ENCODE results near the gene ATXN7L1. TPM values are rescaled to one million over a fixed set of nuclear protein-coding genes. Genes with fewer than 3 reads are reported as not detected.

The ATXN7L1 gene
- total RNA-seq, 1 donor from 2014 or later, result 12.9 TPM

DNA sequence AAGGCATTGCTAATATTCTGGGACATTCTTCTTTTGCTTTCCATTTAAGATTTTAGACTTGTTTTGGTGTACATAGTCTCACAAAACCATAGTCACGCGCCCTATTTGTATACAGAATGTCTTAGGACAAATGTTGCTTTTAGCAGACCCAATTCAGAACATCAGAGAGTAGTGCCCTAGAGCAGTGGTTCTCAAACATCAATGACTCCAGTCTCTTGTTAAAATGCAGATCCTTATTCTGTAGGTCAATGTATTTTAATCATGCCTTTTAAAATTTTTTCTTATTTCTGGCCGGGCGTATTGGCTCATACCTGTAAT lies 167.7 kb downstream of the ATXN7L1 start:
- intact Hi-C loops (cut with DNase I), result no loop called here
- Histone ChIP-seq H3K4me3 (no peak overlapping the region), H3K27ac (no peak overlapping the region), H3K36me3 (no peaks in the 10 kb centered on the region), H3K4me1 (peaks cover 17% of the 10 kb centered on the region), H3K27me3 (no peaks in the 10 kb centered on the region), H3K9me3 (no peaks in the 10 kb centered on the region)
- TF ChIP-seq, protein P1, sequence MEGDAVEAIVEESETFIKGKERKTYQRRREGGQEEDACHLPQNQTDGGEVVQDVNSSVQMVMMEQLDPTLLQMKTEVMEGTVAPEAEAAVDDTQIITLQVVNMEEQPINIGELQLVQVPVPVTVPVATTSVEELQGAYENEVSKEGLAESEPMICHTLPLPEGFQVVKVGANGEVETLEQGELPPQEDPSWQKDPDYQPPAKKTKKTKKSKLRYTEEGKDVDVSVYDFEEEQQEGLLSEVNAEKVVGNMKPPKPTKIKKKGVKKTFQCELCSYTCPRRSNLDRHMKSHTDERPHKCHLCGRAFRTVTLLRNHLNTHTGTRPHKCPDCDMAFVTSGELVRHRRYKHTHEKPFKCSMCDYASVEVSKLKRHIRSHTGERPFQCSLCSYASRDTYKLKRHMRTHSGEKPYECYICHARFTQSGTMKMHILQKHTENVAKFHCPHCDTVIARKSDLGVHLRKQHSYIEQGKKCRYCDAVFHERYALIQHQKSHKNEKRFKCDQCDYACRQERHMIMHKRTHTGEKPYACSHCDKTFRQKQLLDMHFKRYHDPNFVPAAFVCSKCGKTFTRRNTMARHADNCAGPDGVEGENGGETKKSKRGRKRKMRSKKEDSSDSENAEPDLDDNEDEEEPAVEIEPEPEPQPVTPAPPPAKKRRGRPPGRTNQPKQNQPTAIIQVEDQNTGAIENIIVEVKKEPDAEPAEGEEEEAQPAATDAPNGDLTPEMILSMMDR (IDR thresholded peaks at IDR 0.05), result no peak
- no peak for DNase-seq
- ATAC-seq, result no peak

DNA sequence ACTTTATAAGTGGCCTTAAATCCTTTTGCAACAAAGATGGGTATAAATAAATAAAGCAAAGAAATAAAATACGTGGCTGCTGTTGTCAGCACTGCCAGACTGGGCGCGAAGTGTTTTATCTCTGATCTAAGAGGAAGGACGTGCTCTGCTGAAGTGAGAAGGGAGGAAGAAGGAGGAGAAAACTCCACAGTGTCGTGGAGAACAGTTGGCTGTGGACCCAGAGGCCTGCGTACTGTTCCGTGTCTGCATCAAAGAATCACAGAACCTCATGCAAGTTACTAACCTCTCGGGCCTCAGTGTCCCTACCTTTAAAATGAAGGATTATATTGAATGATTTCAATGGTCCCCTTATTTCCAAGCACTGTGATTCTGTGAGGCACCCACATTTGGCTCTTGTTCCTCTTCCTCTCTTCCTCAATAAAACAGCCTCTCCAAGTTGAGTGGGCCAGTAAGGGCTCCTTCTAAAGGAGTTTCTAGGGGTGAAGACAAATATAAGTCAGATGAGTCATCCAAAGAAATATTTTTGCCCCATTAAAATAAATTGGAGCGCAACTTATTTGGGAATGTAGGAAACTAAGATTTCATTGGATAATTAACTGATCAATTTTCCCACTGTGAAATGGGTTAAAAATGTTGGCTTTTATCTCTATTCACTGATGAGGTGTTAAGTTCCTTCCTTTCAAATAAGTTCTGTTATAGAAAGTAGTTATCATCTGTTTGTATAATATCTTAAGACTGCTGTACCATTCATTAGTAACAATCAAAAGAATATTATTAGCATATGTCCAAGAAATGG lies 168.2 kb downstream of the ATXN7L1 start:
- H3K27ac ChIP-seq, result no peak overlapping the region
- peak; percentile 56 for ATAC-seq
- DNase-seq, result no peak

DNA sequence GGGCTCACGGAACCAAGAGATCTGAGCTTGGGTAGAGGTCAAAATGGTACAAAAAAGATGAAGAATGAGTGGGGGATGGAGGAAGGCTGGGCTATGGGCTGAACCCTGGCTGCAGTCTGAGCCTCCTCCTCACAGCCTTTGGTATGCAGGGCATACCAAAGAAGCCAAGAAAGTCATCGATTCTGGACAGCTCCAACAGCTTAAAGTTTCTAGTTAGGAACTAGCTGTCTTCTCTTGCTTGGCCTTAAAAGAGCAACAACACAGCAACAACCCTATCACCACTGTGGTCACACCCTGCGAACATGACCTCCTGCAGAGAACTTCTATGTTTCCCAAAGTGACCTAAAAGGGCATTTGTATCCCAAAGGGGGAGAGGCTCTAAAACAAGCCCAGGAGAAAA lies 169.0 kb downstream of the ATXN7L1 start:
- no peaks in the 10 kb centered on the region for H3K36me3 ChIP-seq
- intact Hi-C loops (cut with DNase I), result no loop called here
- no peak overlapping the region for H3K27ac ChIP-seq
- no peak overlapping the region for H3K4me3 ChIP-seq
- H3K4me1 ChIP-seq, result peaks cover 17% of the 10 kb centered on the region
- ATAC-seq (no peak), DNase-seq (no peak)
- no peaks in the 10 kb centered on the region for H3K27me3 ChIP-seq
- TF ChIP-seq, protein P1 (IDR thresholded peaks at IDR 0.05), result no peak
- H3K9me3 ChIP-seq, result no peaks in the 10 kb centered on the region

More for the DNA sequence above, 168.2 kb downstream of the ATXN7L1 start:
- no peaks in the 10 kb centered on the region for H3K27me3 ChIP-seq
- intact Hi-C loops (cut with DNase I), result no loop called here
- no peak overlapping the region for H3K4me3 ChIP-seq
- no peaks in the 10 kb centered on the region for H3K36me3 ChIP-seq
- no peaks in the 10 kb centered on the region for H3K9me3 ChIP-seq
- H3K4me1 ChIP-seq, result peaks cover 17% of the 10 kb centered on the region
- TF ChIP-seq, protein P1 (IDR thresholded peaks at IDR 0.05), result no peak

DNA sequence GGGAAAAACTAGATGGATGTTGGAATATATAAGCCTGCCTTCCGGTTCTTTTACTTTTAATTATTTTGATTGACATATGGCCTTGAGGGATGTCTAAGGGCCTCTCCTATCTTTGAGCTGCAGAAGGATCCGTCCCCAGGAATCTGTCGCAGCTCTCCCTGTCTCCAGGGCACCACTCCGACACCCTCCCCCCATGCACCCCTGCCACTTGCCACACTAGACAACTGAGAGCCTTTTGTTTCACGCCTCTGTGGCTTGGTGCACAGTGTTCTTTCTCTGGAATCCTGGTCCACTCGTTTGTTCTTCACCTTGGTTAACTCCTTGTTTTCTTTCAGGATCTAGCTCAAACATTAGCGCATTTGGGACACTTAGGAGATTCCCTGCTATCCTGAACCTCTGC lies 171.0 kb downstream of the ATXN7L1 start:
- Histone ChIP-seq H3K36me3 (no peaks in the 10 kb centered on the region), H3K4me3 (no peak overlapping the region), H3K27ac (no peak overlapping the region), H3K9me3 (no peaks in the 10 kb centered on the region), H3K27me3 (no peaks in the 10 kb centered on the region), H3K4me1 (peaks cover 17% of the 10 kb centered on the region)
- intact Hi-C loops (cut with DNase I), result no loop called here
- TF ChIP-seq, protein P1 (IDR thresholded peaks at IDR 0.05), result no peak
- DNase-seq, result no peak
- no peak for ATAC-seq

DNA sequence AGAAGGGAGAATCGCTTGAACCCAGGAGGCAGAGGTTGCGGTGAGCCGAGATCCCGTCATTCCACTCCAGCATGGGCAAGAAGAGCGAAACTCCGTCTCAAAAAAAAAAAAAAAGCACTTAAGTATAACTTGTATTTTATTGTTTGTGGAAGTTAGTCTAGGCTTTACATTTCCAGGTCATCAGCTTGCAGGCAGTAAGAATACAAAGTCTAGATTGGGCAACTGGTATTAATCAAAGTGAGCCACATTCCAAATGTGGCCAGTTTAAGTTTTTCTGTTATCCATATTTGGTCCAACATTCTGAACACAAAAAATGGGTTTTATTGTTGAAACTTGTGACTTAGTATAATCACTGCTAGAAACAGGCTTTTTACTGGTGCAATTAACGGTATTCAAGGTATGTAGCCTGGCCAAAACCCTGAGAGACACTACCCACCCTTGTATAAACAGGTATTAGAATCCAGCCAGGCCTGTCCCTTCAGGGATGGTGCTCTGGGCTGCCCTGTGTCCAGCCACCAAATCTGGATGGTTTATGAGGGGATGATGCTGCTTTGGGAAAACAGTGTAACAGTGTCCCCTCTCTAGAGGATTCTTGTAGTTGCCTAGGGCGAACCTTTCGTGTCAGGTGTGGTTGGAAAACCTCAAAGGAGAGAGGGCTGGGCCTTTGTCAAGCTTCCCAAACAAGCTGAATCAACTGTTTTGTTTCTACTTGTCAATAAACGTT lies 173.0 kb downstream of the ATXN7L1 start:
- TF ChIP-seq, protein P1 (IDR thresholded peaks at IDR 0.05), result no peak
- no peak overlapping the region for H3K4me3 ChIP-seq
- H3K9me3 ChIP-seq, result no peaks in the 10 kb centered on the region
- DNase-seq (no peak), ATAC-seq (no peak)
- intact Hi-C loops (cut with DNase I), result no loop called here
- peaks cover 13% of the 10 kb centered on the region for H3K4me1 ChIP-seq
- no peaks in the 10 kb centered on the region for H3K27me3 ChIP-seq
- H3K27ac ChIP-seq, result no peak overlapping the region
- H3K36me3 ChIP-seq, result no peaks in the 10 kb centered on the region

All from upper lobe of right lung (tissue), 1 donor.